GM21360 (cell line): ENCODE results near the gene C1orf116.

Experiments used
- ATAC-seq: cut with Tn5 transposase; IDR thresholded peaks from one replicate; pipeline ENCODE4 v1.9.1; 2021; ENCODE audit warnings: mild to moderate bottlenecking, moderate library complexity; ENCODE audit not compliant: unreplicated experiment

The C1orf116 gene

GRCh38 chr1:207035877-207036551 is 3.5 kb upstream of the C1orf116 start:
- ATAC-seq, result no peak

GRCh38 chr1:207034998-207035397 is 2.4 kb upstream of the C1orf116 start:
- ATAC-seq, result no peak

- ATAC-seq, result no peak
Observed at GRCh38 chr1:207034208-207034607, 1.7 kb upstream of the C1orf116 start.

- no peak for ATAC-seq
Observed at GRCh38 chr1:207033302-207033701, 746 bp upstream of the C1orf116 start.

GRCh38 chr1:207031632-207032264 is 808 bp downstream of the C1orf116 start:
- ATAC-seq, result no peak

GRCh38 chr1:207031016-207031415 is 1.5 kb downstream of the C1orf116 start:
- no peak for ATAC-seq

GRCh38 chr1:207030522-207031009 is 2.0 kb downstream of the C1orf116 start:
- no peak for ATAC-seq

- ATAC-seq, result no peak
Observed at GRCh38 chr1:207029701-207030521, 2.6 kb downstream of the C1orf116 start.

- no peak for ATAC-seq
Observed at GRCh38 chr1:207028884-207029650, 3.5 kb downstream of the C1orf116 start.

GRCh38 chr1:207027921-207028320 is 4.6 kb downstream of the C1orf116 start:
- ATAC-seq, result no peak

GRCh38 chr1:207027206-207027777 is 5.3 kb downstream of the C1orf116 start:
- ATAC-seq, result no peak

- no peak for ATAC-seq
Observed at GRCh38 chr1:207026104-207026534, 6.4 kb downstream of the C1orf116 start.

- no peak for ATAC-seq
Observed at GRCh38 chr1:207025146-207025880, 7.2 kb downstream of the C1orf116 start.

GRCh38 chr1:207024202-207025145 is 8.1 kb downstream of the C1orf116 start:
- no peak for ATAC-seq

- no peak for ATAC-seq
Observed at GRCh38 chr1:207022996-207023679, 9.4 kb downstream of the C1orf116 start.

GRCh38 chr1:207021876-207022596 is 10.5 kb downstream of the C1orf116 start:
- ATAC-seq, result no peak

GRCh38 chr1:207021139-207021861 is 11.3 kb downstream of the C1orf116 start:
- no peak for ATAC-seq
